Measurements from ENCODE around the gene RBMS1. TPM values are rescaled to one million over a fixed set of nuclear protein-coding genes. Genes with fewer than 3 reads are reported as not detected.

Gene RBMS1
- total RNA-seq, 2 experiments from 2014 or later: 35.8 to 38.6 TPM

DNA sequence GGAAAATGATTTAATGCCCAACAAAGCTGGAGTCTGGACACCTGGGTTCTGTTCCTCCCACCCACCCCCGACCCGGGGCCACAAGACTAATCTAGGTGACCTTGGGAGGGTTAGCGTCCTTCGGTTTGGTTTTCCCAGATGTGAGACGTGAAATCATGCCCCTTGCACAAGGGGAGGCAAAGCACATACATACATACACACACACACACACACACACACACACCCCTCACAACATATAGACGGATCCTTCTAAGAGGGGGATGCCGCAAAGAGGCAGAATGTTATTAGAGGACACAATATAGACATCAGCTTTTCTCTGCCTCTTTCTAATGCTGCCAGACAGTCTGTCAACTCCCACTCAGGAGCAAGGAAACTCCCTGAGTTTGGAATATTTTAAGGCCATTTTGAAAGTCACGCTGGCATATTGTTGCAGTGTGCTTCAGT lies 616 bp upstream of the RBMS1 start:
- H3K27ac Mint-ChIP-seq: peak overlapping the region; percentile 19
- peak overlapping the region; percentile 93 for H3K4me3 Mint-ChIP-seq
- DNase-seq (no peak), ATAC-seq (no peak)
- no peaks in the 10 kb centered on the region for H3K27me3 Mint-ChIP-seq
- intact Hi-C loops (cut with micrococcal nuclease): loop anchor here (5.0 kb wide), 2 partner anchors 67 to 82 kb away; no protein-coding TSS in a partner anchor
- POLR2A ChIA-PET: interaction anchor here (0.5 to 1.0 kb wide), 2 partner anchors 29 to 83 kb away, joined by 3 to 4 read pairs; no protein-coding TSS in a partner anchor
- peaks cover 37% of the 10 kb centered on the region for H3K4me1 Mint-ChIP-seq (ENCODE audit: low read depth)
- no peaks in the 10 kb centered on the region for H3K36me3 Mint-ChIP-seq (ENCODE audit: low read depth)
- no peaks in the 10 kb centered on the region for H3K9me3 Mint-ChIP-seq
- CTCF ChIA-PET: interaction anchor here (0.9 to 1.0 kb wide), 3 partner anchors 65 to 164 kb away, joined by 3 read pairs; no protein-coding TSS in a partner anchor
- TF ChIP-seq, protein P1, sequence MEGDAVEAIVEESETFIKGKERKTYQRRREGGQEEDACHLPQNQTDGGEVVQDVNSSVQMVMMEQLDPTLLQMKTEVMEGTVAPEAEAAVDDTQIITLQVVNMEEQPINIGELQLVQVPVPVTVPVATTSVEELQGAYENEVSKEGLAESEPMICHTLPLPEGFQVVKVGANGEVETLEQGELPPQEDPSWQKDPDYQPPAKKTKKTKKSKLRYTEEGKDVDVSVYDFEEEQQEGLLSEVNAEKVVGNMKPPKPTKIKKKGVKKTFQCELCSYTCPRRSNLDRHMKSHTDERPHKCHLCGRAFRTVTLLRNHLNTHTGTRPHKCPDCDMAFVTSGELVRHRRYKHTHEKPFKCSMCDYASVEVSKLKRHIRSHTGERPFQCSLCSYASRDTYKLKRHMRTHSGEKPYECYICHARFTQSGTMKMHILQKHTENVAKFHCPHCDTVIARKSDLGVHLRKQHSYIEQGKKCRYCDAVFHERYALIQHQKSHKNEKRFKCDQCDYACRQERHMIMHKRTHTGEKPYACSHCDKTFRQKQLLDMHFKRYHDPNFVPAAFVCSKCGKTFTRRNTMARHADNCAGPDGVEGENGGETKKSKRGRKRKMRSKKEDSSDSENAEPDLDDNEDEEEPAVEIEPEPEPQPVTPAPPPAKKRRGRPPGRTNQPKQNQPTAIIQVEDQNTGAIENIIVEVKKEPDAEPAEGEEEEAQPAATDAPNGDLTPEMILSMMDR (IDR thresholded peaks at IDR 0.05): no peak

- CTCF ChIA-PET: interaction anchor here (1.0 to 1.5 kb wide), 4 partner anchors 23 to 168 kb away, joined by 3 to 5 read pairs (median 4); no protein-coding TSS in a partner anchor
- H3K27ac Mint-ChIP-seq: peak overlapping the region; percentile 94
- H3K9me3 Mint-ChIP-seq: no peaks in the 10 kb centered on the region
- TF ChIP-seq, protein P1 (IDR thresholded peaks at IDR 0.05): no peak
- no peaks in the 10 kb centered on the region for H3K27me3 Mint-ChIP-seq
- H3K4me1 Mint-ChIP-seq (ENCODE audit: low read depth): peaks cover 51% of the 10 kb centered on the region
- peak overlapping the region; percentile 93 for H3K4me3 Mint-ChIP-seq
- DNase-seq: peak; percentile 79
- H3K36me3 Mint-ChIP-seq (ENCODE audit: low read depth): no peaks in the 10 kb centered on the region
- POLR2A ChIA-PET: interaction anchor here (1.0 to 1.5 kb wide), 2 partner anchors 86 to 230 kb away, joined by 3 read pairs; no protein-coding TSS in a partner anchor
- peak; percentile 64 for ATAC-seq
- intact Hi-C loops (cut with micrococcal nuclease): loop anchor here (5.0 kb wide), 2 partner anchors 65 to 80 kb away; no protein-coding TSS in a partner anchor
Observed at GRCh38 chr2:160492401-160493226, 993 bp downstream of the RBMS1 start.

DNA sequence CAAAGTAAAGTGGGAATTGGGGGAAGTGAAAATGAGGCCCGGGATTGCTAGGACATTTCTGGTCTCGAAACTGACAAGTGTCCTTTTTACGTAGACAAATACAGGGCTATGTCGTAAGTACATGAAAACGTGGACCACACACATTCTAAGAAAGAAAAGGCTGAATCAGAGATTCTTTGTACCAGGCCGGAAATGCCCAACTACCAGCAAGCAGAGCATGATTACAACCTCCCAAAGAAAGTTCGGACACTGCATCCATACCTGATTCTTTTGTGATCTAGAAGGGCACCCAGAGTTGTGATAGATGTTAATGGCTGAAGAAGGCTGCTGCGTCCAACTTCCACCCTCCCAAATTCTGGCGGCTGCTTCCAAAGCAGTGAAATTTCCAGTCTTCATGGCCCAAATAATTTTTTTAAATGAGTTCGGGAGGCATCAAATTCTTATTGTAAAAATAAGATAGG lies 1.7 kb downstream of the RBMS1 start:
- H3K4me3 Mint-ChIP-seq: peak overlapping the region; percentile 93
- peaks cover 57% of the 10 kb centered on the region for H3K4me1 Mint-ChIP-seq (ENCODE audit: low read depth)
- TF ChIP-seq, protein P1 (IDR thresholded peaks at IDR 0.05): no peak
- intact Hi-C loops (cut with micrococcal nuclease): loop anchor here (5.0 kb wide), 2 partner anchors 65 to 80 kb away; no protein-coding TSS in a partner anchor
- no peak for ATAC-seq
- H3K27ac Mint-ChIP-seq: peak overlapping the region; percentile 94
- no peaks in the 10 kb centered on the region for H3K36me3 Mint-ChIP-seq (ENCODE audit: low read depth)
- ChIA-PET CTCF (interaction anchor here (0.9 to 1.3 kb wide), 3 partner anchors 14 to 64 kb away, joined by 3 to 5 read pairs (median 3); no protein-coding TSS in a partner anchor), POLR2A (interaction anchor here (1.0 to 1.5 kb wide), 2 partner anchors 86 to 229 kb away, joined by 3 read pairs; no protein-coding TSS in a partner anchor)
- no peaks in the 10 kb centered on the region for H3K27me3 Mint-ChIP-seq
- DNase-seq: no peak
- H3K9me3 Mint-ChIP-seq: no peaks in the 10 kb centered on the region

DNA sequence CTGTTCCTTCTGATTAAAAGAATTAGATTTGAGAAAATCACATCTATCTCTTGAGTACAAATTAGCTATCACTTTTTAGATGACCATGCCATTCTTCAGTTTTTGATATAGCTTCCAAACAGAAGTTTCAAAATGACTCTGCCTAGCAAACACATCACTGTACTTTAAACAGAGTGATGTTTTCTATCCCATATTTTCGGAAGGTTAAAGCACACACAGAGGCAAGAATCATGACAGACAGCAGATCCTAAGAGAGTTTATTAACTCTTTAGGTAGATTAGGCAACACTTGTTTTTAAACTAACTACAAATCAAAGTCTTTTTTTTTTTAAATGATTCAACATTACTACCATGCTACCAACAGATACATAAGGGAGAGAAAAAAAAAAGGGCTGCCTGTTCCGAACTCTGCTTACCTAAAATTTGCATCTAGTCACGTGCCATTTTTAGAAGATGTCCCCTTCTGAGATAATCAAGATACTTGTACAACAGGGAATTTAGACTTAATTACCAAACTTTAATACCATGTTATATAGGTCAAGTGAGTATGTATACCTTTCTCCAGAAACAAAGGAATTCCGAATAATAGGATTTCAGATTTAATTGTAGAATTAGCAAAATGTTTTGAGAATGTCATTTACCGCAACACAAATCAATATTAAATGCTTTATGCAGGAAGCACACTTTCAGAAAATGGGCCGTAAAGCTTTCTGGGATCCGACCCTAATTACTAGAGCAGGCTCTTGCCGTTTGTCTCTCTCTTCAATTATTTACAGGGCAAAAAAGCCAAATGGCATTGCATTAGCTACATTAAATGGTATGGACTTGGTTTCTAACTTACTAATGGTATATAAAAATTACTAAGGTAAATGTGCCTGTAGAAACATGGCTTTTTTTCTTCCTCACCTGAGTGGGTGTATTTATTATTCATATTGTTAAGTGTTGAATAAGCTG lies 2.6 kb downstream of the RBMS1 start:
- intact Hi-C loops (cut with micrococcal nuclease): loop anchor here (5.0 kb wide), 2 partner anchors 64 to 79 kb away; no protein-coding TSS in a partner anchor
- H3K36me3 Mint-ChIP-seq (ENCODE audit: low read depth): no peaks in the 10 kb centered on the region
- CTCF ChIA-PET: interaction anchor here (0.9 to 2.3 kb wide), 3 partner anchors 12 to 62 kb away, joined by 3 to 10 read pairs (median 5); no protein-coding TSS in a partner anchor
- DNase-seq: no peak
- H3K9me3 Mint-ChIP-seq: no peaks in the 10 kb centered on the region
- TF ChIP-seq, protein P1 (IDR thresholded peaks at IDR 0.05): no peak
- H3K27ac Mint-ChIP-seq: peak overlapping the region; percentile 19
- ATAC-seq: no peak
- peaks cover 64% of the 10 kb centered on the region for H3K4me1 Mint-ChIP-seq (ENCODE audit: low read depth)
- peak overlapping the region; percentile 93 for H3K4me3 Mint-ChIP-seq
- no peaks in the 10 kb centered on the region for H3K27me3 Mint-ChIP-seq
- POLR2A ChIA-PET: interaction anchor here (1.5 kb wide), 1 partner anchor 228 kb away, joined by 3 read pairs; no protein-coding TSS in a partner anchor

All from activated CD8-positive, alpha-beta T cell treated with anti-CD3 and anti-CD28 coated beads for 36 hours (primary cell).